ENCODE measurements around the gene AK5.

Gene AK5

DNA sequence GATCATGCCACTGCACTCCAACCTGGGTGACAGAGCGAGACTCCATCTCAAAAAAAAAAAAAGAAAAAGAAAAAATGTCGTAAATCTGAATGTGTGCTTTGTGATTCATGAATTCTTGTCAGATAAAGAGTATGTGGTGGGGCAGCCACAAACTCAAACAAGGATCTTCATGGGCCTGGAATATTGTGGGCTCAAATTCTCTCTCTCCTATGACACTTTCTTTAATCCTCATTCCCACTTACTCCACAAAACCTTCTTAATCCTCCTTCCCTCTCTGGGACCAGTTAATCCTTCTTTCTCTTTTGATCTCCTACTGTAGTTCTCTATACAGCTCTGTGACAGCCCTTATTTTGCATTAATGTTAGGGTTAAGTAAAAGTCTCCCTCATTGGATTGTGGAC lies 112.3 kb downstream of the AK5 start:
- no peaks in the 10 kb centered on the region for H4K20me1 ChIP-seq (ENCODE audit: insufficient read depth, low read length, poor library complexity, severe bottlenecking)

DNA sequence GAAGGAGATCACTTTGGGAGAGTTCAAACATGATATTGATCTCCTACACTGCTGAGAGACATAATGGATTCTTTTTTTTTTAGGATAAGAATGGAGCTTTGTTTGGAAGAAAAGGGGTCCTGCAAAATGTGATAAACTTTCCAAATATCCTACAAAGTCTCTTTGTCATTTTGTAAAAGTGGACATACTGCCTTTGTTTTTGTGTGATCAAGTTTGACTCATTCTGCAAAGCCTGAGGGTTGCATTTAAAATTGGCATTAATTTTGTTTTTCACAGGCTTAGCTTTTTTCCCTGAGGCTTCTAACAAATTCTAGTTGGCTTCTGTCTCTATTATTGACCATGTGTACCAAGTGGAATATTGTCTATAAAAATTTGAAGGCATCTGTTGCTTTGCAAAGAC lies 113.2 kb downstream of the AK5 start:
- H3K4me2 ChIP-seq (ENCODE audit: low read depth, low read length, poor library complexity, severe bottlenecking), result no peak overlapping the region
- H4K20me1 ChIP-seq (ENCODE audit: insufficient read depth, low read length, poor library complexity, severe bottlenecking), result no peaks in the 10 kb centered on the region
- no peak overlapping the region for H3K4me3 ChIP-seq (ENCODE audit: low read length, poor library complexity, severe bottlenecking)
- H3F3A ChIP-seq (ENCODE audit: low read depth), result no peaks in the 10 kb centered on the region
- no peak overlapping the region for H2AFZ ChIP-seq (ENCODE audit: low read length)
- H3K27me3 ChIP-seq (ENCODE audit: insufficient read depth, low read length, poor library complexity, severe bottlenecking), result no peaks in the 10 kb centered on the region
- no peak overlapping the region for H3K9ac ChIP-seq (ENCODE audit: low read depth, low read length, poor library complexity, severe bottlenecking)
- H3K9me3 ChIP-seq (ENCODE audit: insufficient read depth, low read depth, low read length), result no peaks in the 10 kb centered on the region
- no peaks in the 10 kb centered on the region for H3K4me1 ChIP-seq (ENCODE audit: insufficient read depth, low read length, poor library complexity, severe bottlenecking)
- no peak for TF ChIP-seq EZH2phosphoT487 (IDR thresholded peaks at IDR 0.05; ENCODE audit: borderline replicate concordance)
- TF ChIP-seq, protein P1, sequence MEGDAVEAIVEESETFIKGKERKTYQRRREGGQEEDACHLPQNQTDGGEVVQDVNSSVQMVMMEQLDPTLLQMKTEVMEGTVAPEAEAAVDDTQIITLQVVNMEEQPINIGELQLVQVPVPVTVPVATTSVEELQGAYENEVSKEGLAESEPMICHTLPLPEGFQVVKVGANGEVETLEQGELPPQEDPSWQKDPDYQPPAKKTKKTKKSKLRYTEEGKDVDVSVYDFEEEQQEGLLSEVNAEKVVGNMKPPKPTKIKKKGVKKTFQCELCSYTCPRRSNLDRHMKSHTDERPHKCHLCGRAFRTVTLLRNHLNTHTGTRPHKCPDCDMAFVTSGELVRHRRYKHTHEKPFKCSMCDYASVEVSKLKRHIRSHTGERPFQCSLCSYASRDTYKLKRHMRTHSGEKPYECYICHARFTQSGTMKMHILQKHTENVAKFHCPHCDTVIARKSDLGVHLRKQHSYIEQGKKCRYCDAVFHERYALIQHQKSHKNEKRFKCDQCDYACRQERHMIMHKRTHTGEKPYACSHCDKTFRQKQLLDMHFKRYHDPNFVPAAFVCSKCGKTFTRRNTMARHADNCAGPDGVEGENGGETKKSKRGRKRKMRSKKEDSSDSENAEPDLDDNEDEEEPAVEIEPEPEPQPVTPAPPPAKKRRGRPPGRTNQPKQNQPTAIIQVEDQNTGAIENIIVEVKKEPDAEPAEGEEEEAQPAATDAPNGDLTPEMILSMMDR (conservative IDR thresholded peaks at IDR 0.05; ENCODE audit: low read length), result no peak
- H3K79me2 ChIP-seq (ENCODE audit: insufficient read depth, low read length), result no peaks in the 10 kb centered on the region
- no peaks in the 10 kb centered on the region for H3K36me3 ChIP-seq (ENCODE audit: insufficient read depth, low read length)
- H3K9me2 ChIP-seq (replicated peaks; ENCODE audit: low read depth, low read length), result no peaks in the 10 kb centered on the region

More for the DNA sequence above, 112.3 kb downstream of the AK5 start:
- H3K9me2 ChIP-seq (replicated peaks; ENCODE audit: low read depth, low read length), result no peaks in the 10 kb centered on the region
- no peak overlapping the region for H3K4me3 ChIP-seq (ENCODE audit: low read length, poor library complexity, severe bottlenecking)
- no peak overlapping the region for H3K9ac ChIP-seq (ENCODE audit: low read depth, low read length, poor library complexity, severe bottlenecking)
- no peak overlapping the region for H2AFZ ChIP-seq (ENCODE audit: low read length)
- H3K27me3 ChIP-seq (ENCODE audit: insufficient read depth, low read length, poor library complexity, severe bottlenecking), result no peaks in the 10 kb centered on the region
- H3K79me2 ChIP-seq (ENCODE audit: insufficient read depth, low read length), result no peaks in the 10 kb centered on the region
- no peaks in the 10 kb centered on the region for H3K9me3 ChIP-seq (ENCODE audit: insufficient read depth, low read depth, low read length)
- H3K4me2 ChIP-seq (ENCODE audit: low read depth, low read length, poor library complexity, severe bottlenecking), result no peak overlapping the region
- no peaks in the 10 kb centered on the region for H3F3A ChIP-seq (ENCODE audit: low read depth)
- TF ChIP-seq, protein P1 (conservative IDR thresholded peaks at IDR 0.05; ENCODE audit: low read length), result no peak
- TF ChIP-seq EZH2phosphoT487 (IDR thresholded peaks at IDR 0.05; ENCODE audit: borderline replicate concordance), result no peak
- no peaks in the 10 kb centered on the region for H3K4me1 ChIP-seq (ENCODE audit: insufficient read depth, low read length, poor library complexity, severe bottlenecking)
- H3K36me3 ChIP-seq (ENCODE audit: insufficient read depth, low read length), result no peaks in the 10 kb centered on the region

DNA sequence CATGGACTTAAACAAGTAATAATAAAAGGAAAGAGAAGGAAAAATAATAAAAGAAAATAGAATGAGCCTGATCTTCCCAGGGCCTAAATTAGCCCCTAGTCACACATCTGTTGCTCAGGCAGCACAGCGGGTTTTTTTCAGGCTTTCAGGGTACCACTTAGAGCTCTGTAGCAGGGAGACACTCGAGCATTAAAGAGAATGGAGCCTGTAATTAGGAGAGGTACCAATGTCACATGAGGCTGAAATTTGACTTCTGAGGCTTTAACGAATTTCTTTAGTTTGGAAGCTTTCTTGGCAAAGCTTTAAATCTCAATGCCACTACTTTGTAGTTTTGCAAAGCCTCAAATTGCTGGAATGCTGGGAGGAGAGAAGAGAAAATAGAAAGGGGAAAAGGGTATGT lies 116.3 kb downstream of the AK5 start:
- no peaks in the 10 kb centered on the region for H4K20me1 ChIP-seq (ENCODE audit: insufficient read depth, low read length, poor library complexity, severe bottlenecking)
- TF ChIP-seq, protein P1 (conservative IDR thresholded peaks at IDR 0.05; ENCODE audit: low read length), result no peak
- no peak for TF ChIP-seq EZH2phosphoT487 (IDR thresholded peaks at IDR 0.05; ENCODE audit: borderline replicate concordance)
- H2AFZ ChIP-seq (ENCODE audit: low read length), result no peak overlapping the region
- no peaks in the 10 kb centered on the region for H3K9me2 ChIP-seq (replicated peaks; ENCODE audit: low read depth, low read length)
- H3K27me3 ChIP-seq (ENCODE audit: insufficient read depth, low read length, poor library complexity, severe bottlenecking), result no peaks in the 10 kb centered on the region
- no peak overlapping the region for H3K4me3 ChIP-seq (ENCODE audit: low read length, poor library complexity, severe bottlenecking)
- H3K79me2 ChIP-seq (ENCODE audit: insufficient read depth, low read length), result no peaks in the 10 kb centered on the region
- no peaks in the 10 kb centered on the region for H3K36me3 ChIP-seq (ENCODE audit: insufficient read depth, low read length)
- H3K9ac ChIP-seq (ENCODE audit: low read depth, low read length, poor library complexity, severe bottlenecking), result no peak overlapping the region
- H3K4me1 ChIP-seq (ENCODE audit: insufficient read depth, low read length, poor library complexity, severe bottlenecking), result no peaks in the 10 kb centered on the region
- H3K4me2 ChIP-seq (ENCODE audit: low read depth, low read length, poor library complexity, severe bottlenecking), result no peak overlapping the region
- no peaks in the 10 kb centered on the region for H3F3A ChIP-seq (ENCODE audit: low read depth)
- H3K9me3 ChIP-seq (ENCODE audit: insufficient read depth, low read depth, low read length), result no peaks in the 10 kb centered on the region

Measured in Loucy (cell line).